ENCODE results near the gene C9orf153. TPM values are rescaled to one million over a fixed set of nuclear protein-coding genes. Genes with fewer than 3 reads are reported as not detected.
A peak's percentile ranks its signal among the peaks of the same experiment; 100 is the strongest.

The C9orf153 gene
- total RNA-seq, 1 donor from 2014 or later = 0.95 TPM

DNA sequence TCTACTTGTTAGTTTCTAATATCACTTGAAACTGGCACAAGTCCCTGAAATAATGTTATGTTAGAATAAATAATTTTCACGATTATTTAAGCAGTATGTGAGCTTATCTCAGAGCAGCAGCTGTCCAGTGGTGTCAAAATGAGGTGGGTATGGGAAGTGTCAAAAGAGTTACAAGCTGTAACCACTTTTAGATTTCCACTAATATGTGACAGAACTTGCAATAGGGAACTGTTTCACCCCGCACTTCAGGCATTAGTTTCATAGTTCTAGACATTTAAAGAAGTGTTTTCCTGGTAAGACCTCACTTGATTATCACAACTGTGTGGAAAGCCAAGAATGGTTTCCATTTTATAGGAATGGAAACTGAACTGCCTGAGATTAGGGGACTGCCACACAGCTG is 25.8 kb upstream of the C9orf153 start:
- DNase-seq (no peak), ATAC-seq (no peak)
- intact Hi-C loops (cut with DNase I) = no loop called here
- Histone ChIP-seq H3K4me3 (no peak overlapping the region), H3K4me1 (peaks cover 18% of the 10 kb centered on the region), H3K27ac (no peak overlapping the region), H3K27me3 (ENCODE audit: low read depth) (no peaks in the 10 kb centered on the region), H3K9me3 (no peaks in the 10 kb centered on the region), H3K36me3 (peaks cover 26% of the 10 kb centered on the region)
- TF ChIP-seq, protein P1, sequence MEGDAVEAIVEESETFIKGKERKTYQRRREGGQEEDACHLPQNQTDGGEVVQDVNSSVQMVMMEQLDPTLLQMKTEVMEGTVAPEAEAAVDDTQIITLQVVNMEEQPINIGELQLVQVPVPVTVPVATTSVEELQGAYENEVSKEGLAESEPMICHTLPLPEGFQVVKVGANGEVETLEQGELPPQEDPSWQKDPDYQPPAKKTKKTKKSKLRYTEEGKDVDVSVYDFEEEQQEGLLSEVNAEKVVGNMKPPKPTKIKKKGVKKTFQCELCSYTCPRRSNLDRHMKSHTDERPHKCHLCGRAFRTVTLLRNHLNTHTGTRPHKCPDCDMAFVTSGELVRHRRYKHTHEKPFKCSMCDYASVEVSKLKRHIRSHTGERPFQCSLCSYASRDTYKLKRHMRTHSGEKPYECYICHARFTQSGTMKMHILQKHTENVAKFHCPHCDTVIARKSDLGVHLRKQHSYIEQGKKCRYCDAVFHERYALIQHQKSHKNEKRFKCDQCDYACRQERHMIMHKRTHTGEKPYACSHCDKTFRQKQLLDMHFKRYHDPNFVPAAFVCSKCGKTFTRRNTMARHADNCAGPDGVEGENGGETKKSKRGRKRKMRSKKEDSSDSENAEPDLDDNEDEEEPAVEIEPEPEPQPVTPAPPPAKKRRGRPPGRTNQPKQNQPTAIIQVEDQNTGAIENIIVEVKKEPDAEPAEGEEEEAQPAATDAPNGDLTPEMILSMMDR (IDR thresholded peaks at IDR 0.05) = no peak

DNA sequence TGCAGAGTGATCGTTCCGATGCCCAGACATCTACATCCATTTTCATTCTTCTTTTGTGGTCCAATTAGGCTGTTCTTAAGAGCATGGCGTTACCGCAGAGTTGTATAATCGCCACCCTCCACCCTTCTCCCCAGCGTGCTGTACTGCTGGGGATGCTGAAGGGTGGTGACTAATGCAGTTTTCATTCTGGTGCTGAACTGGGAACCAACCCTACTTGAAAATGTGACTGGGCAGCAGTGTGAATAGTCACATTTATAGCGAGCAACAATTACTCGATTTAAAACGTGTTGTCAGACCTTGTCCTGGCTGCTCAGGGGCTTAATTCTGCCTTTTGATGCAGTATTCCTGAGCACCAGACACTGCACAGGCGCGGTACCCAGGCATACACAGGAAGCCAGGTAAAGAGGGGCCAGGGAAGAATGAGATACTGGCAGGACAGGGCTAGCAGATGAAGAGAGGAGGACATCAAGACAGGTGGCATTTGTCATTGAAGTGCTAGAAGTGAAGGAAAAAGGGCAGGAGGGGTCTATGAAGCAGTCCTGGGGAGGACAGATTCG is 23.6 kb upstream of the C9orf153 start:
- peaks cover 17% of the 10 kb centered on the region for H3K36me3 ChIP-seq
- intact Hi-C loops (cut with DNase I) = no loop called here
- peak; percentile 71 to 76 for ATAC-seq
- TF ChIP-seq, protein P1 (IDR thresholded peaks at IDR 0.05) = no peak
- H3K27ac ChIP-seq = peak overlapping the region; percentile 94
- peak overlapping the region; percentile 81 for H3K4me3 ChIP-seq
- peaks cover 33% of the 10 kb centered on the region for H3K4me1 ChIP-seq
- no peak for DNase-seq
- H3K9me3 ChIP-seq = no peaks in the 10 kb centered on the region
- H3K27me3 ChIP-seq (ENCODE audit: low read depth) = no peaks in the 10 kb centered on the region

DNA sequence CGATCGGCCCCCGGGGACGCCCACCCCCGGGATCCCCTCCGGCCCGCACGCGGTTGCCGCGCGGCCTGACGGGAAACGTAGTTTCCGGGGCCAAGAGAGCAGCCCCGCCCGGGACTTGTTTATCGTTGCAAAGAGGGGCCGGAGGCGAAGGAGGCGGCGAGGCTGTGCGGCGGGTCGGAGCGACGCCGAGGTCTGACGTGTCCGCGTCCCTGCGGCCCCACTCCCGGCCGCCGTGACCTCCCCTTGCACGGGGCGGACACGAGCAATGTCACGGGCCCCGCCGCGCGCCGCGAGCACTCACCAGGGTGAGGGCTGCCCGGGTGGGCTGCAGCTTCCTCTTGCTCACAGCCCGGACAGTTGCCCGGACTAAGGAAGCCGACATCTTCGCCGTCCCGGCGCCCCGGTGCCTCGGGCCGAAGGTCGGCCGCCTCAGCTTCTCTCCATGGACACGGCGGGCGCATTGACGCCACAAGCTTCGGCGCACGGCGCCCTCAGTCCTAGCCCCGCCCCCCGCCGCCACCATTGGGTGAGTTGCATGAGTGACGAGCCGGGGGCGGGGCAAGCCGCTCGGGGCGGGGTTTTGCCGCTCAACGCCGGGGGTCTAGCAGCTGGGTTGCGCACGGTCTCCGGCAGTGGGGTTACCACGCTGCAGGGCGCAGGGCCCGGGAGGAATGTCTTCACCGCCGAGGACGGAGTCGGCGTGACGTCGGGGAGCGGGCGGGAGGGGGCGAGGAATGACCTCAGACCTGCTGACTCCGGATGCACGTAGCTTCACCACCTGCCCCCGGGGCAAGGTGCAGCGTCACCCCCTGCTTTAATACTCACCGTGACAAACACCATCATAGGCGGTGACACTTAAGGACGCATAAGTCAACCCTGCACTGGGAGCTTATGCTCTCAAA is 22.9 kb upstream of the C9orf153 start, which contains the start of gene ISCA1:
Gene ISCA1 (minus strand): TSS at position 462 of the 902 bp plus-strand sequence. CDS start 80 bp downstream, at position 382.
- Histone ChIP-seq H3K27me3 (ENCODE audit: low read depth) (no peaks in the 10 kb centered on the region), H3K4me1 (peaks cover 36% of the 10 kb centered on the region), H3K36me3 (peaks cover 10% of the 10 kb centered on the region), H3K4me3 (peak within 1 kb of the TSS; percentile 81), H3K27ac (peak within 1 kb of the TSS; percentile 94), H3K9me3 (no peaks in the 10 kb centered on the region)
- intact Hi-C loops (cut with DNase I) = no loop called here
- DNase-seq (peak; percentile 98), ATAC-seq (peak; percentile 98 to 99)
- TF ChIP-seq, protein P1 (IDR thresholded peaks at IDR 0.05) = no peak

DNA sequence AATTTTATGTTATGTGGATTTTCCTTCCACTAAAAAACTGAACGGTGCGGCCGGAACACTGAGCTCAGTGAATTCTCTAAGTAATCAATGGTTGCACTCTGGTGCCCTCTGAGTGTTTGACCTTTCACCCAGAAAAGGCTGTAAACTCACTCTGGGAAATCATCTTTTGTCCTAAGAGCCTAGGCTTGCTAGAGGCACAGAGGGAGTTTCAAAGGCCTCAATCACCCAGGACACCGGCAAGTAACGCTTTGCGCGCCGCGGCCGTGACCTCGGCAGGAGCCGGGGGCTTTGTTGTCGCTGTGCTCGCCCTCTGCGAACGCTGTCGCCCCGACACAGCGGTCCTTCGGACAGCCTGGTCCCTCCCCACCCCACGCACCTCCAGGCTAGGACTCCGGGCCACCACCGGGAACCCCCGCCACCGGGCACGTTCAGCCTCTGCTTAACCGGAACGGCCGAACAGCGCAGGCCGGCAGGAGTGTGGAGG is 22.2 kb upstream of the C9orf153 start:
- DNase-seq = no peak
- H3K27me3 ChIP-seq (ENCODE audit: low read depth) = no peaks in the 10 kb centered on the region
- H3K27ac ChIP-seq = peak overlapping the region; percentile 94
- peaks cover 6% of the 10 kb centered on the region for H3K36me3 ChIP-seq
- intact Hi-C loops (cut with DNase I) = no loop called here
- ATAC-seq = no peak
- peaks cover 39% of the 10 kb centered on the region for H3K4me1 ChIP-seq
- peak overlapping the region; percentile 81 for H3K4me3 ChIP-seq
- no peaks in the 10 kb centered on the region for H3K9me3 ChIP-seq
- TF ChIP-seq, protein P1 (IDR thresholded peaks at IDR 0.05) = no peak

DNA sequence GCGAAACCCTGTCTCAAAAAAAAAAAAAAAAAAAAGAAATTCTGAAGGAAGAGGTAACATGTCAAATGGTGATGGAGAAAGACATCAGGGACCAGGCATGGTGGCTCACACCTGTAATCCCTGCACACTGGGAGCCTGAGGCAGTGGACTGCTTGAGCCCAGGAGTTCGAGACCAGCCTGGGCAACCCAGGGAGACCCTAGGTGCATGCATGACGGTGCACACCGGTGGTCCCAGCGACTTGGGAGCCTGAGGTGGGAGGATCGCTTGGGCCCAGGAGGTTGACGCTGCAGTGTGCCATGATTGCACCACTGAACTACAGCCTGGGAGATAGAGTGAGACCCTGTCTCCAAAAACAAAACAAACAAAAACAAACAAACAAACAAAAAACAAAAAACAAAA is 21.1 kb upstream of the C9orf153 start:
- H3K27me3 ChIP-seq (ENCODE audit: low read depth) = no peaks in the 10 kb centered on the region
- peaks cover 39% of the 10 kb centered on the region for H3K4me1 ChIP-seq
- DNase-seq (peak; percentile 44), ATAC-seq (no peak)
- H3K27ac ChIP-seq = no peak overlapping the region
- intact Hi-C loops (cut with DNase I) = no loop called here
- TF ChIP-seq, protein P1 (IDR thresholded peaks at IDR 0.05) = no peak
- H3K4me3 ChIP-seq = no peak overlapping the region
- no peaks in the 10 kb centered on the region for H3K9me3 ChIP-seq
- peaks cover 6% of the 10 kb centered on the region for H3K36me3 ChIP-seq

All from lower lobe of right lung (tissue), 2 donors.